K562 (cell line): ENCODE data around the gene PRPF18. TPM values are rescaled to one million over a fixed set of nuclear protein-coding genes. Genes with fewer than 3 reads are reported as not detected.

Experiments
- ATAC-seq: fragments of 200-7000 bp; cut with Tn5 transposase; 3 replicates; pipeline ENCODE4 v1.9.1; 2020; ENCODE audit warnings: moderate library complexity
- BruUV-seq: library from RNA; stranded (reverse); fragments of 400-500 nt; replicated peaks from 2 replicates; lab custom pipeline; 2021; lab: Mats Ljungman, UMichigan
- CTCF ChIA-PET: fragments of 300-600 bp; formaldehyde crosslinking; extraction: SDS; loops from one replicate; lab custom pipeline; 2021; ENCODE audit warnings: low intra/inter-chr PET ratio; lab: Yijun Ruan, JAX
- POLR2A ChIA-PET: fragments of 300-600, 350-650 bp; sonication (Branson Sonifier 250); formaldehyde crosslinking; extraction: SDS; loops from one replicate; lab custom pipeline; 2021; ENCODE audit warnings: antibody characterized with exemption, inconsistent platforms; lab: Yijun Ruan, JAX
- DNase-seq, 4 experiments: peaks; one replicate each; pipeline versions ENCODE4 v3.0.0 to v3.0.0-alpha.2; 2011 to 2018; ENCODE audit warnings: low spot score in 3 of 4, mixed read lengths in 3 of 4; ENCODE audit errors: extremely low read depth in 1 of 4
- FAIRE-seq: peaks from 2 replicates; lab custom pipeline; 2011; peaks lifted over from hg19 to GRCh38; lab: Jason Lieb, UNC
- H2AFZ ChIP-seq: 2 replicates; pipeline ENCODE4 v1.6.0; 2011; ENCODE audit warnings: low read depth, low read length, control low read depth, inconsistent platforms
- H3K27ac ChIP-seq: fragments of 200-600 bp; 3 replicates; pipeline ENCODE4 v1.8.0; 2011; ENCODE audit warnings: low read depth, mild to moderate bottlenecking, control low read depth, inconsistent platforms, low read length, moderate library complexity, mixed read lengths; ENCODE audit errors: extremely low read depth
- H3K27me3 ChIP-seq, 2 experiments: fragments of 300-600 bp in 1 of 2; 2 replicates in 1 of 2; 3 replicates in 1 of 2; pipeline versions ENCODE4 v1.6.0 to v1.8.0; 2011; ENCODE audit warnings: inconsistent platforms in 2 of 2, low read length in 2 of 2, mild to moderate bottlenecking in 1 of 2, mixed read lengths in 1 of 2, moderate library complexity in 1 of 2; ENCODE audit not compliant: control insufficient read depth in 2 of 2, insufficient read depth in 2 of 2
- H3K36me3 ChIP-seq: fragments of 300-600 bp; 3 replicates; pipeline ENCODE4 v1.8.0; 2011; ENCODE audit warnings: mild to moderate bottlenecking, low read length, inconsistent platforms; ENCODE audit not compliant: control insufficient read depth, insufficient read depth
- H3K4me1 ChIP-seq, 2 experiments: fragments of 200-600 bp in 1 of 2; replicated peaks in 1 of 2; 2 replicates in 1 of 2; 3 replicates in 1 of 2; pipeline versions ENCODE4 v1.5.1 to v1.8.0; 2011; ENCODE audit warnings: inconsistent platforms in 2 of 2, low read length in 2 of 2, mild to moderate bottlenecking in 1 of 2, mixed read lengths in 1 of 2, moderate library complexity in 1 of 2; ENCODE audit not compliant: control insufficient read depth in 2 of 2, insufficient read depth in 2 of 2
- H3K4me2 ChIP-seq: 2 replicates; pipeline ENCODE4 v1.6.1; 2011; ENCODE audit warnings: low read length, control low read depth, inconsistent platforms, mixed read lengths; ENCODE audit not compliant: insufficient read depth
- H3K4me3 ChIP-seq: fragments of 200-600 bp; sonication (generic), shearing (Covaris generic); 2 replicates; pipeline ENCODE4 v1.5.1; 2016; ENCODE audit warnings: control low read depth, inconsistent platforms
- H3K79me2 ChIP-seq: fragments of 200-600 bp; 3 replicates; pipeline ENCODE4 v1.8.0; 2011; ENCODE audit warnings: low read length, inconsistent platforms; ENCODE audit not compliant: control insufficient read depth, insufficient read depth
- H3K9ac ChIP-seq, 2 experiments: 2 replicates each; pipeline versions ENCODE4 v1.6.0 to v1.6.1; 2011; ENCODE audit warnings: low read depth in 2 of 2, low read length in 2 of 2, control low read depth in 1 of 2, inconsistent platforms in 1 of 2, mild to moderate bottlenecking in 1 of 2, mixed read lengths in 1 of 2; ENCODE audit not compliant: insufficient read depth in 1 of 2
- H3K9me1 ChIP-seq: one replicate; pipeline ENCODE4 v1.6.0; 2011; ENCODE audit warnings: inconsistent platforms, mild to moderate bottlenecking, low read length, moderate library complexity; ENCODE audit not compliant: control insufficient read depth, insufficient read depth
- H3K9me3 ChIP-seq: replicated peaks from 2 replicates; pipeline ENCODE4 v1.5.1; 2011; ENCODE audit warnings: low read depth, low read length, inconsistent platforms; ENCODE audit not compliant: control insufficient read depth, insufficient read depth
- H4K20me1 ChIP-seq: replicated peaks from 2 replicates; pipeline ENCODE4 v1.6.1; 2011; ENCODE audit warnings: low read length, inconsistent platforms, mixed read lengths; ENCODE audit not compliant: control insufficient read depth, insufficient read depth
- CXXC5 ChIP-seq: fragments of 250-450 bp; sonication (Bioruptor Pico); IDR thresholded peaks from 2 replicates; pipeline ENCODE4 v1.8.0; 2022; ENCODE audit warnings: inconsistent platforms, mild to moderate bottlenecking, moderate library complexity
- EHMT2 ChIP-seq: fragments of 450-650 bp; IDR thresholded peaks from 2 replicates; pipeline ENCODE4 v1.6.1; 2018; ENCODE audit warnings: antibody characterized with exemption
- HNRNPUL1 ChIP-seq: fragments of 200-400 bp; formaldehyde crosslinking; IDR thresholded peaks from 2 replicates; pipeline ENCODE4 v1.6.1; 2017; ENCODE audit warnings: low read length
- MEF2D ChIP-seq: conservative IDR thresholded peaks from 2 replicates; pipeline ENCODE4 v1.6.1; 2016; ENCODE audit warnings: low read depth, missing genetic modification characterization, missing compliant biosample characterization
- MTA2 ChIP-seq: fragments of 450-650 bp; IDR thresholded peaks from 2 replicates; pipeline ENCODE4 v1.6.1; 2016; ENCODE audit warnings: low read depth
- NCOA2 ChIP-seq, 2 experiments: fragments of 450-650 bp; IDR thresholded peaks; 2 replicates each; pipeline ENCODE4 v1.6.1; 2018; ENCODE audit warnings: mild to moderate bottlenecking in 2 of 2, moderate library complexity in 1 of 2; ENCODE audit not compliant: partially characterized antibody in 2 of 2
- NFIC ChIP-seq: fragments of 450-650 bp; IDR thresholded peaks from 2 replicates; pipeline ENCODE4 v1.6.1; 2017; ENCODE audit warnings: mild to moderate bottlenecking, inconsistent platforms
- NR2C1 ChIP-seq, 2 experiments: fragments of 450-650 bp; IDR thresholded peaks; 2 replicates each; pipeline ENCODE4 v1.6.1; 2017; ENCODE audit warnings: mild to moderate bottlenecking in 2 of 2, antibody characterized with exemption in 1 of 2, inconsistent platforms in 1 of 2, missing compliant biosample characterization in 1 of 2, missing genetic modification characterization in 1 of 2
- NR4A1 ChIP-seq, 2 experiments: fragments of 250-450 bp in 1 of 2; fragments of 450-650 bp in 1 of 2; sonication (Bioruptor Pico) in 1 of 2; IDR thresholded peaks; 2 replicates each; pipeline versions ENCODE4 v1.4.0 to v1.6.1; 2016 to 2020; ENCODE audit warnings: mild to moderate bottlenecking in 2 of 2, missing compliant biosample characterization in 1 of 2, missing genetic modification characterization in 1 of 2, moderate library complexity in 1 of 2
- TAF7 ChIP-seq: fragments of 450-650 bp; IDR thresholded peaks from 2 replicates; pipeline ENCODE4 v1.6.1; 2016; ENCODE audit warnings: missing genetic modification characterization, missing compliant biosample characterization
- WGBS: fragments of 100-300 bp; shearing (Covaris generic); methylation state at CpG from one replicate; pipeline ENCODE4 v1.1.6; 2016; ENCODE audit warnings: low coverage, mixed read lengths; ENCODE audit not compliant: insufficient coverage; ENCODE audit errors: missing lambda C conversion rate; 5-methylcytosine and 5-hydroxymethylcytosine counted together
- in situ Hi-C: fragments of 300-500 bp; cut with MboI; formaldehyde crosslinking; loops from 4 replicates; pipeline ENCODE4 v1.15.0; 2018; ENCODE audit warnings: inconsistent platforms, mixed read lengths
- intact Hi-C: fragments of 100-400 bp; cut with micrococcal nuclease; formaldehyde crosslinking; loops from 2 replicates; pipeline ENCODE4 v1.14.2; 2022
- polyA plus RNA-seq, 8 experiments: library from polyadenylated mRNA; depleted of rRNA in 4 of 8; stranded (reverse) in 5 of 8; unstranded in 3 of 8; fragments of >200 nt; fragmentation: Nextera tagmentation in 2 of 8; fragmentation: Illumina TruSeq in 1 of 8; extraction: Ambion mirVana in 2 of 8; extraction: Trizol in 1 of 8; gene quantifications; 2 replicates each; pipeline versions ENCODE4 v1.2.1 to v1.2.3, GENCODE V29; 2011 to 2014; ENCODE audit warnings: inconsistent platforms in 1 of 8, missing spikeins in 1 of 8
- total RNA-seq, 7 experiments: library from RNA; depleted of rRNA in 6 of 7; stranded (reverse); fragments of >200 nt in 6 of 7; fragmentation: Illumina TruSeq in 2 of 7; extraction: Trizol in 2 of 7; gene quantifications; 2 replicates each; pipeline versions ENCODE4 v1.2.1 to v1.2.3, GENCODE V29; 2011 to 2021; ENCODE audit warnings: low replicate concordance in 1 of 7

PRPF18 gene
- total and polyA plus RNA-seq, 9 of the 15 experiments (the other 6 are each of a cell fraction or from before 2014, with no cell fraction given), result 14.0 to 30.6 (median 23.1) TPM

DNA sequence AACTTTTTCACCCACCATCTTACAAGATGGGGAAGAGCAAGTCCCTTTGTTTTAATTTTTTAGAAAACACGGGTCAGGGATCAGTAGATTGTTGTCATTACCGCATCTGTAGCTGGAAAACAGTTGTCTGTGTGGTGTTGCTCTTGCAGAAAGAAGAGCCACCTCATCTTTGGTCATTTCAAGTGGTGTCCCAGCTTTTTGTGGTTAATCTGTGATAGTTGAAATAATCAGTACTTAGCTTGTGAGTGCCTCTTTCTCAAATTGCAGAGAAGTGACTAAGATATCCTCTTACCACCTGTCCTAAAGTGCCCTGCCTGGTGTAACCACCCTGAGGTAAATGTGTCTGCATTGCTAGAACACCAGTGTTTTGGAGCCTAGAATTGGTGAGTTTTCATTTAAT is 5.5 kb downstream of the PRPF18 start:
- Histone ChIP-seq H3K27ac (no peak overlapping the region), H3K4me3 (no peak overlapping the region), H3K9me1 (no peaks in the 10 kb centered on the region), H3K9me3 (no peaks in the 10 kb centered on the region), H3K4me2 (no peak overlapping the region), H2AFZ (no peak overlapping the region), H4K20me1 (peaks cover 3% of the 10 kb centered on the region; the same call in 1 of the 2 replicates)
- POLR2A ChIA-PET, result interaction anchor here (0.7 kb wide), 1 partner anchor 103 kb away, joined by 3 read pairs; no protein-coding TSS in a partner anchor
- CTCF ChIA-PET, result no interaction called here
- no peak for TF ChIP-seq NFIC
- no peak for TF ChIP-seq TAF7 (tag)
- TF ChIP-seq NR2C1 (IDR thresholded peaks at IDR 0.05), result no peak
- no peak for TF ChIP-seq NR2C1 (tag; IDR thresholded peaks at IDR 0.05)
- TF ChIP-seq, all 486 proteins: peak for 0
- BruUV-seq, result no TSS peak
- Histone ChIP-seq H3K27me3 (no peaks in the 10 kb centered on the region), H3K36me3 (peaks cover 11% of the 10 kb centered on the region; the same call in 2 of the 3 replicates), H3K79me2 (peaks cover 7% of the 10 kb centered on the region; the same call in 2 of the 3 replicates), H3K9ac (no peak overlapping the region), H3K4me1 (peaks cover 0 to 11% of the 10 kb centered on the region in 2 experiments; a peak in 2 of 5 replicates)
- WGBS, result 74% methylated on average over 2 of the region's 2 CpGs
- in situ Hi-C loops, result no loop called here
- FAIRE-seq (no peak), ATAC-seq (no peak), DNase-seq (no peak)
- intact Hi-C loops, result no loop called here

DNA sequence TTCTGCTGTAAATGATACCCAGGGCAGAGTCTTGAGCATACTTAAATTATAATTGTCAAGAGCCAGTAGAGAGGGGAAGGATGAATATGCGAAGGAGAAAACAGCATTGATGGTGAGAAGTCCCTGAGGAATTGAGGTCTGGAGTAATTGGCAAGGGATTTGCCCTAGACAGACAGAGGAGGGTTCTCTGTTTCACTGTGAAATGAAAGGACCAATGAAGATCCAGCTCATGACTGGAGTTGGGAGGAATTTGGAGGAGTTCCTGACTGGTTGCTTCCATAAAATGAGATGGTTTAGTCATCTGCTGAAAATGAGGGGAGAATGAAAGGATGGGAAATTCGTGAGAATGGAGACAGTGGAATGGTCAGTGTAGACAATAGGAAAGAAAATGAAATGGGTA is 6.8 kb downstream of the PRPF18 start:
- H4K20me1 ChIP-seq, result peaks cover 3% of the 10 kb centered on the region; the same call in 1 of the 2 replicates
- H3K9me3 ChIP-seq, result no peaks in the 10 kb centered on the region
- no peaks in the 10 kb centered on the region for H3K4me1 ChIP-seq
- FAIRE-seq, result no peak
- no peak for DNase-seq
- ATAC-seq, result no peak
- no peak overlapping the region for H2AFZ ChIP-seq
- intact Hi-C loops (no loop called here), in situ Hi-C loops (no loop called here)
- no peak overlapping the region for H3K27ac ChIP-seq
- no peaks in the 10 kb centered on the region for H3K27me3 ChIP-seq
- no peaks in the 10 kb centered on the region; the same call in 2 of the 3 replicates for H3K79me2 ChIP-seq
- peaks cover 17% of the 10 kb centered on the region; the same call in 2 of the 3 replicates for H3K36me3 ChIP-seq
- no peaks in the 10 kb centered on the region for H3K9me1 ChIP-seq
- H3K4me2 ChIP-seq, result no peak overlapping the region
- CTCF ChIA-PET, result no interaction called here
- POLR2A ChIA-PET, result interaction anchor here (0.7 kb wide), 1 partner anchor 408 kb away, joined by 3 read pairs; no protein-coding TSS in a partner anchor
- BruUV-seq, result no TSS peak
- no peak for TF ChIP-seq HNRNPUL1
- no peak for TF ChIP-seq EHMT2
- TF ChIP-seq NR4A1 (CRISPR knock-in tag; IDR thresholded peaks at IDR 0.05), result no peak
- TF ChIP-seq NR4A1 (tag; IDR thresholded peaks at IDR 0.05), result no peak
- TF ChIP-seq MTA2, result no peak
- no peak for TF ChIP-seq CXXC5 (CRISPR knock-in tag)
- no peak for TF ChIP-seq NCOA2 (IDR thresholded peaks at IDR 0.05; ENCODE audit: partially characterized antibody in 2 of 2)
- TF ChIP-seq MEF2D (tag), result no peak
- TF ChIP-seq, all 486 proteins: peak for 0
- Histone ChIP-seq H3K4me3 (no peak overlapping the region), H3K9ac (no peak overlapping the region)
- 43% methylated on average over 2 of the region's 2 CpGs for WGBS
